Activated CD4-positive, alpha-beta T cell treated with anti-CD3 and anti-CD28 coated beads for 4 hours (primary cell): ENCODE data around the gene NMT1.
"Not testable (repeated sequence)": the region's sequence is repeated elsewhere in the genome, so short reads cannot be mapped to it uniquely, and the experiment has no call there.

Source experiments
- DNase-seq, 2 donors: peaks; one replicate each; pipeline ENCODE4 v3.0.0-alpha.2; 2020

The NMT1 gene

DNA sequence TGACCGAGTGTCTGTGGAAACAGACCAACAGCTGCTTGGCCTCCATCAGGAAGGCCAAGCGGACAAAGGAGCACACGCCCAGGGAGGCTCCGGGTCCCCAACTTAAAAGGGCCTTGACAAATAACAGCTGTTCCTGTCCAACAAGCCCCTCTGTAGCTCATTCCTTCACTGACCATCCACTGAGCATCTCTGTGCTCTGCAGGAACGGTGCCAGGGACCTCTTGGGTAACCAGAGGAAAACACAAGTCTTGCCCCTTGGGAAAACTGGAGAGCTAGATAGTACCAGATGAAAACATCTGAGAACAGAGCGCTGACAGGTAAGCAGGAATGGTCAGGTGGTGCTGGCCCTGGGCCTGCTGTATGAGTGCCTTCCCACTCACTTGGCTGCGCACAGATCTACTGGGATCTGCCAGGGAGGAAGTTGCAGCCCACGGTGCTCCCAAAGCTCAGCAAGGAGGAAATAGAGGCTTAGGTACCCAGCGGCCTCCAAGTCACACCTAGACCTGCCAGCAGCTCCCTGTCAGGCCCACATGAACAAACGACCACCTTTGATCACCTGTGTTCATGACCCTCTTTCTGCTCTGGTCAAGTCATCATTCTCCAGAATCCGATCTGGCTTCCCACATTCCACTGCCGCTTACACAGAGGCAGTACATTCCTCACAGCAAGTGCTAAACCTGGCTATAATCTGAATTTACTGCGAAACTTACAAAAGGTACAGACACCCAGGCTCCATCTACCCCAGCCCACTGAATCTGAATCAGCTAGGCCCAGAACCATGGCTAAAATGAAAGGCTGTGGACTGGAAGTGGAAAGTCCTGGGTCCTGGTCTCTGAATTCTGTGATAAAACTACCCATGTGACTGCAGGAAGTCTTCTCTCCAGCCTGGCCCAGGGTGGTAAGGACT, 22.1 kb upstream of the NMT1 start:
- DNase-seq = no peak

DNA sequence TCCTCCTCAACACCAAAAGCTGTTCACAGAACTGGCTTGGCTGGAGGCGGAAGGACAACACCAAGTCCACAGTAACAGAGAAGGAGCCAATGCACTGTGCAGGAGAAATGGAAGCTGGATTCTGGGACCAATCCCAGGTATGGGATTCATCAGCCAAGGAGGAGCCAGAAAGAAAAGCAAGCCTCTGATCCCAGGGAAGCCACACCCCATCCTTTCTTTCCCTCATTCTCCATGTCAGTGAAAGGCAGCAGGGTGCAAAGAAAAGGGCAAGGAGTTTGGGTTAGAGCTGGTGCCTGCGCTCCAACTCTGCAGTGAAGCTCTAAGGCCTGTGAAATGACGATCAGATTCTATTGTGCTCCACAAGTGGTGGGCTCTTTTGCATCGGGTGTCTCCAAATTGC, 20.7 kb upstream of the NMT1 start:
- no peak for DNase-seq

DNA sequence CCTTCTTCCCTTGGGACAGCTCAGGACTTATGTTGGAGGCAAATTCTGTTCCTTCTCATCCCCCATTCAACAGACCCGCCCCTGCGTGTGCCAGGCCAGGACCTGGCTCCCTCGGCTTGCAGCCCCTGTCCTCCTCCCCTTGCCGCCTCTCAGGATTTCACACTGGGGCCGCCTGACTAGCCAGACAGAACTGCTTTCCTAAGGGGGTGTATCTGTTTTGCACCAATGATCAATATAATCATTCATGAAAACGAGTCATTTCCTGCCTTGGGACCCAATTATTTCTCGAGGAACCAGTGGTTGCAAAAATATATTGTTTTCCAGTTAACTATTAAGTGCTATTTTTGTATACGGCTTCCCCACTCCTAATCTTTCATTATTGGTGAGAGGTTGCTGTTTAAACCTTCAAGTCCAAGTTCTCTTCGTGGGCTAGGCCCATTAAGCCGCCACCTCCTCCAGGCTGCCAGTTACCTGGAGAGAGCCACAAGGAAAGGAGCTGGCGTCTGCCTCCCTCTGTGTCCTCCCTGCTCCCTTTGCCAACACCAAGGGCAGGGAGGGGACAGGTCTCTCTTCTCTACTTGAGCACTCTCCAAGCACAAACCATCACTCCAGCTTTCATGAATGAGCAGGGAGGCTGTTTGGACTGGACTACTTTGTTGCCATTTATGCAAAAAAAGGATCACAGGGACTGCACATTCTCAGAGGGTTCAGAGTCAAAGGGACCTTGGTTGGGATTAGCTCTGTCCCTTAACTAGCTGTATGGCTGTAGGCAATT, 18.6 kb upstream of the NMT1 start:
- no peak for DNase-seq

DNA sequence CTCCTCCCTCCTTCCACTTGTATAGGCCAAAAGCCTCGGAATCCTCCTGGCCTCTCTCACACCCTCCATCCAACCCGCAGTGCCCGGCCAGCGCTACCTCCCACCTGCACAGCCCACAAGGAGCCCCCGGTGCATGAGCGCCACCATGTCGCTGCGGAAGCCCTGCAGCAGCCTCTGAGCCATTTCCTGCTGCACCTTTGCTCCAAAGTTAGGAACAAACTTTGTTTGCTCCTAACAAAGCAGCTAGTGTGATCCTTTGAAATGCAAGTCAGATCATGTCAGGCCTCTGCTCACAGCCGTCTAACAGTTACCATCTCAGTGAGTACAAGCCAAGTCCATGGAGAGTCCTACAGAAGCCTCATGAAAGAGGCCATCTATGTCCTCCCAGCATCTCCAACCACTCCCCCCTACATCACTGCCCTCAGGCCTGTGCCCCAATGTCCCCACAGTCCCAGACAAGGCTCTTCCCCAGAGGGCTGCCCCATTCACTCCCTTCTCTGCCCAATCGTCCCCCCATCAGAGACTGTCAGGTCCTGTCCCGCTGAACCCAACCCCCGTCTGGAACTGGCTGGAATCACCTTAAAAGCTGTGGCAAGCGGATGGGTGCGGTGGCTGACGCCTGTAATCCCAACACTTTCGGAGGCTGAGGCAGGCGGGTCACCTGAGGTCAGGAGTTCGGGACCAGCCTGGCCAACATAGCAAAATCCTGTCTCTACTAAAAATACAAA, 17.1 kb upstream of the NMT1 start:
- DNase-seq = no peak

DNA sequence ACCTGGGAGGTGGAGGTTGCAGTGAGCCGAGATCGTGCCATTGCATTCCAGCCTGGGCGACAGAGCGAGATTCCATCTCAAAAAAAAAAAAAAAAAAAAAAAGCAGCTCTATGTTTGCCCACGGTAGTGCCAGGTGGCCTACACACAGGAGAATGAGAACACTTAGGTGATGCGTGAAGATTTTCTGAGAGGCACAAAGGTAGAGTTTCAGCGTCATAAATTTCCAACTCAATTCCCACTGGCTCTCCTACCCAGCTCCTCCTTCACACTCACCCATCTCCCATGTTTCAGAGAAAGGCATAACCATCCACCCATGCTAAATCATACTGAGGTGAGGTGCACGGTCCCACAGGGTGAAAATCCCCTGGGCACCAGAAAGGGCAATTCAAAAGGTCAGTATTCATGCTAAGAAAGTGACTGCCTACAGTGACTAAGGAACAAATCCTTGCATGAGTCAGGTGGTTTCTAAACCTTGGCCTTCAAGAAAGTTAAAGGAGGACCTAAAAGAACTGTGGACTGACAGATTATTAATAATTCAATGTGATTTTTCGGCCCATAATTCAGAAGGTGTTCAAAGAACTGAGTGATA, 14.5 kb upstream of the NMT1 start:
- DNase-seq = no peak

DNA sequence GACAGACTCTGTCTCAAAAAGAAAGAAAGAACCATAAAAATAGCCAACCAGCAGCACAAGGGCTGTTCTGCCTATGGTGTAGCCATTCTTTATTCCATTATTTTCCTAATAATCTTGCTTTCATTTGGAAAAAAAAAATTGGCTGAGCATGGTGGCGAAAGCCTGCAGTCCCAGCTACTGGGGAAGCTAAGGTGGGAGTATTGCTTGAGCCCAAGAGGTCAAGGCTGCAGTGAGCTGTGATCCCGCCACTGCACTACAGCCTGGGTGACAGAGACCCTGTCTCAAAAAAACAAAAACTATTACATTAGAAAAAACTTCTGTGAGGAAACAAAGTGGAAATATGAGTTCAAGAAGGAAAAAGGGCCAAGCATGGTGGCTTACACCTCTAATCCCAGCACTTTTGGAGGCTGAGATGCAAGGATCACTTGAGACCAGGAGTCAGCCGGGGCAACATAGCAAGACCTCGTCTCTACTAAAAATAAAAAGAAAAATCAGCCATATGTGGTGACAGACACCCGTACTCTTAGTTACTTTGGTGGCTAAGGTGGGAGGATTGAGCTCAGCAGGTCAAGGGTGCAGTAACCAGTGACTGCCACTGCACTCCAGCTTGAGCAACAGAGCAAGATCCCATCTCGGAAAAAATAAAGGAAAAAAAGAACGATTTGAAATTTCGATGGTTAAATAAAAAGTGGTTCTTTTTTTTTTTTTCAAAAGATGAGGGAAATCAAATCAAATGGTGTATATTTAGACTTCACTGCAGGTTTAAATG, 12.1 kb upstream of the NMT1 start:
- no peak for DNase-seq

DNA sequence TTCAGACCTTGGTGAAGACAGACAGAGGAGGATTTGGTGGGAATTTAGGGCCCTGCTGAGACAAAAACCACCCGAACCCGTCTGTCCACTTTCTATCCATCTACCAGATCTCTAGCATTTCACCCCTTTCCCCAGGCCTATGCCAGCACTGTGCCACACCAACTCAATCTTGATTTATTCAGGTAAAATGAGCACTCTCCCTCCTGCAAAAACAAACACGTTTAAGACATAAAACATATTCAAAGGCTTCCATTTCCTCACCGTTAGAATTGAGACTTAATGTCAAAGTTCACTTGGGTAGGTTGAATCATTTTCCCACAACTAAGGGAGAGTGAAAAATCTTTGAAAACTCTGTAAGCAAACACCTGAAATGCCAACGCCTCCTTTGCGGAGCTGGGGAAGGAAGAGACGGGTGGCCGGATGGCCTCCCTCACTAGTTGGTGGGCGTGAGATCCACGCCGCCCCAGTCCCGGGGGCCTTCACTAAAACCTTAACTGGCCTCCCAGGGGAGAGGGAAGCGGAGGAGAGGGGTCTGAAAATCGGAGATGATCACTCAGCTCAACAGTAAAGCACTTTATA, 10.5 kb upstream of the NMT1 start:
- peak; percentile 44 to 49 for DNase-seq

DNA sequence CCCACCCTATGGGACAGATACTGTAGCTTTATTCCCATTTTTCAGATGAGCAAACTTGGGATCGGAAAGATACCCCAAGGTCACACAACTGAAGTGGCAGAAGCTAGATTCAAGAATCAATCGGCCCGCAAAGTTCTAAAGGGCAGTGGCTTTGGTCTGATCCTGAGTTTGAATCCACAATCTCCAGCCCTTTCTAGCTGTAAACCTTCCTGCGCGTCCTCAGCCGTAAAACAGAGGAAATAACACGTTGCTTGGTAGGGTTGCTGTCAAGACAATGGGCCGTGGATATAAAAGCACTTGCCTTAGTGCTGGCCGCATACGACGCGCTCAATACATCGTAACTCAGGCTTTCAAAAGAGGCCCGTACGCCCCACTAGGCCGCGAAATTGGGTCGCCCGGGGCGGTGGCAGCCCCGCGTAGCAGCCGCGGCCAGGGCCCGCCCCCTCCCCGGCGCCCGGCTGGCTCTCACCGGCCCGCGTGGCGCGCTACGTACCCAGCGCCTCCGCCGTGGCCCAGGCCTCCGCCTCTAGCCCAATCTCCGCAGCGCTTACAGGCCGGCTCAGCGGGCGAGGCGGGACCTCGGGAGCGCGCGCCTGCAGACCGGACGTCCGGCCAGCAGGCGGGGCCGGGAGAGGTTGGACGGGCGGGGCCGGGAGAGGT, 9.9 kb upstream of the NMT1 start, which contains the start of gene DCAKD:
Gene DCAKD (minus strand): TSS at position 573 of the 660 bp plus-strand sequence. CDS start 16,747 bp downstream, outside the sequence.
- DNase-seq = peak; percentile 76 to 89

DNA sequence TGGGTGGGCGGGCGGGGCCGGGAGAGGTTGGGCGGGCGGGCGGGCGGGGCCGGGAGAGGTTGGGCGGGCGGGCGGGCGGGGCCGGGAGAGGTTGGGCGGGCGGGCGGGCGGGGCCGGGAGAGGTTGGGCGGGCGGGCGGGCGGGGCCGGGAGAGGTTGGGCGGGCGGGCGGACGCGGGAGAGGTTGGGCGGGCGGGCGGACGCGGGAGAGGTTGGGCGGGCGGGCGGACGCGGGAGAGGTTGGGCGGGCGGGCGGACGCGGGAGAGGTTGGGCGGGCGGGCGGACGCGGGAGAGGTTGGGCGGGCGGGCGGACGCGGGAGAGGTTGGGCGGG, 9.4 kb upstream of the NMT1 start:
- DNase-seq = not testable (repeated sequence)

DNA sequence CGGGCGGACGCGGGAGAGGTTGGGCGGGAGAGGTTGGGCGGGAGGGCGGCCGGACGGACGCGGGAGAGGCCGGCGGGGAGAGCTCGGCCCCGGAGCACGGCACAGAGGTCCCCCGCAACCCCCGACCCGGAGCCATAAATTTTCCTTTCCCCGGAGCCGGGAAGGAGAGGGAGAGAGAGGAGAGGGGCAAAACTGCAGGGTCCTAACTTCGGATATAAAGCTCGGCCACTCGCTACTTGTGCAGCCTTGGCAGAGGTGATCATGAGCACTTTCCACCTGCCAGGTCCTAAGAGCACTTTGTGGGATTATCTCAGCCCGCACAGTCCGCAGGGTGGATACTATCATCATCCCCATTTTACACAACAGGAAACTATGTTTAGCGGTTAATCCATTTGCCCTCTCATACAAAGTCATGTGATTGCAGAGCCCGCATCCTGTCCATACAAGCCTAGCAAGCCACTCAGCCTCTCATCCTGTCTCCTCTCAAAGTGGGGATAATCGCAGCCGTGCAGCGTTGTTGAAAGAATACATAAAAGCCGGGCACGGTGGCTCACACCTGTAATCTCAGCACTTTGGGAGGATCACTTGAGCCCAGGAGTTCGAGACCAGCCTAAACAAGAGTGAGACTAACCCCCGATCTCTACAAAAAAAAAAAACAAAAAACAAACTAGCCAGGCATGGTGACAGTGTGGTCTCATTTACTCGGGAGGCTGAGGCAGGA, 8.9 kb upstream of the NMT1 start:
- DNase-seq = peak; percentile 11 to 19

DNA sequence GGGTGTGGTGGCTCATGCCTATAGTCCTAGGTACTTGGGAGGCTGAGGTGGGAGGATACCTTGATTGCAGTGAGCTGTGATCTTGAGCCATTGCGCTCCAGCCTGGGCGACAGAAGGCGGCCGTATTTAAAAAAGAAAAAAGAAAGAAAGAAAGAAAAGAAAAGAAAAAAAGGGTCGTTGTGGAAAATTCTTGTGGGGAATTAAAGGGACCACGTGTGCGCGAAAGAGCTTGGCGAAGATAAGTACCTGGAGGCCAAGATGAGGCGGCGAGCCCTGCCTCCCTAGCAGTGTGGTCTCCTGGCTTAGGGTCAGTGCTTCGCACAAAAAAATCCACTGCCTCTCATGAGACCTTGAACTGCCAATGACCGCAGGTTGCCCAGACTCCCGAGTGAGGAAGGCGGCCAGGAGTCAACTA, 728 bp upstream of the NMT1 start:
- DNase-seq = no peak

DNA sequence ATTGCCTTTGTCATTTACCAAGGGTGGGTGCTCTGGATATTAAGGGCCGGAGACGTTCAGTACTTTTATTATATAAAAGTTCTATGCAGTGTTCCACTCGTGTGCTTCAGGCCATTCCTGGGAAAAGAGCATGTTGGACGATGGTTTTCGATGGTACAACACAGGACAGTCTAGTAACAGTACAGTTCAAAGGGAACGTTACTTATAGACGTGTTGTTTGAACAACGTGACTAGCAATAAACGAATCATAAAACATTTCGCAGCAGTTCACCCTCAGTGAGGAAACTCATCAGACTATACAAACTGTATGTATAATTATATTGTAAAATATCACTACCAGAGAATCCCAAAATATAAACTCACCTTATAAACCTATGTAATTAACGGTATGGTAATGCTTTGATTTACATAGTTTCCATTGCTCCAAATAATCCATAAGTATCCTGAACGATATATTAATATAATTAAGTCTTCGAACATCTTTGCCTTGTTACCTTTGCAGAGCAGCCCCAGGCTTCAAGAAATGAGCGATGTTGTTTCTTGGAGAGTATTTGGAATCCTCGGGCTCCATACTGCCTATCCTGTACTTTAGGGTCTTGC, 589 bp downstream of the NMT1 start:
- no peak for DNase-seq

DNA sequence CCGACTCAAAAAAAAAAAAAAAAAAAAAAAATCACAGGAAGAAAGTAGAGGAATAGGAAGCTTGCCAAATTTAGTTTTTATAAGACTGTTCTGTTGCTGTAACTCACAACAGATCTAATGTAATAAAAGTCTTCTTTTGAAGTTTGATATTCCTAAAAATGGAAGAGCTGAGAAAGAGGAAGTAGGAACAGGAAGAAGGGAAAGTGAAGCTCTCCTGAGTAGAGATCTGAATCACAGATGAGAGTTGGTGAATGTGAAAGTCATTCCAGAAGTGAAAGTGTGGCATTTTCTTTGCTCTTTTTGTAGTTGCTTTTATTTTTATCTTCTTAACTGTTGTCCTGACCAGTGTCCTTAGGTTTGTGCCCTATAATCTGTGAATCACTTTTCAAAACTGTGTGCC, 2.1 kb downstream of the NMT1 start:
- DNase-seq = no peak

DNA sequence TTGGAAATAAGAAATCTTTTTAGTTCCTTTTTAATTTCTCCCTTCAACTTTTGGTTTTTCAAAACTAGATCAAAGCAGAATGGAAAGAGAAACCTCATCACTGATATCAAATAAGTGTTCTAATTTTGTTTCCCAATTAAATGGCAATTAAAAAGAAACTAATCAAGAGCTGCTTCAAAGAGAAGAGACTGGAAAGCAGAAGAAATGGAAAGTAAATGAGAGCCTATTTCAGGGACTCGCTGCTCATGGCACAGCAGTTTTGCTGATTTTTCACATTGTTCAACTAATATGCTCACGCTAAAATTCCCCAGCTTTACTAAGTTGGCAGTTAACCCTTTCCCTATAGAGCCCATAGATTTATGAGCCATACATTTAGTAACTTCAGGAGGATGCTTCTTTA, 6.5 kb downstream of the NMT1 start:
- no peak for DNase-seq

DNA sequence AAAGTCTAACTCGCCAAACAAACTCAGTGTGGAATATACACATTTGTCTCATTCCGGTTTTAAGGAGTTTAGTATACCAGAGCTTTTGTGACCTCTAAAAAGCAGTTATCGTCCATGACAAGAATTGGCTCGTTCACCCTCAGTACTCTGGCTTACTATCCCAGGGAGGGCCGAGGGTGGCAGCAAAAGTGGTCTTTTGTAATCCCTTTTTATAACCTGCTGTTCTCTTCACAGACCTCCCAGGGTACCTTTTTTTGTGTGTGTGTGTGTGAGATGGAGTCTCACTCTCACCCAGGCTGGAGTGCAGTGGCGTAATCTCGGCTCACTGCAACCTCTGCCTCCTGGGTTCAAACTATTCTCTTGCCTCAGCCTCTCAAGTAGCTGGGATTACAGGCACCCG, 8.9 kb downstream of the NMT1 start:
- no peak for DNase-seq

DNA sequence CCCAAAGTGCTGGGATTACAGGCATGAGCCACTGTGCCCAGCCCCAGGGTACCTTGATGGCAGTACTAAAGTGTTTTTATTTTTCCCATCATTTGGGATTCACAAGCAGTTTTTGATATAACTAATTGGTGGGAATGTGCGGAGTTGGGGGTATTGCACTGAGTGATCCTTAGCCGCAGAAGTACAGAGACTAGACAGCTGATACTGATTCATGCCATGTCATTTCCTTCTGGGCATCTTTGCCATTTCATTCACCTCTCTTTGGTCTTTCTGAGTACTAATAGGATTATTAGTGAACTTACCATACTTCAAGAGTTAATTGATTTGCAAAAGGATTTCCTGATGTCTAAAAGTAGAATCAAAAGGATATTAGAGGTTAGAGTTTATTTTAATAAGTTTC, 9.7 kb downstream of the NMT1 start:
- no peak for DNase-seq

DNA sequence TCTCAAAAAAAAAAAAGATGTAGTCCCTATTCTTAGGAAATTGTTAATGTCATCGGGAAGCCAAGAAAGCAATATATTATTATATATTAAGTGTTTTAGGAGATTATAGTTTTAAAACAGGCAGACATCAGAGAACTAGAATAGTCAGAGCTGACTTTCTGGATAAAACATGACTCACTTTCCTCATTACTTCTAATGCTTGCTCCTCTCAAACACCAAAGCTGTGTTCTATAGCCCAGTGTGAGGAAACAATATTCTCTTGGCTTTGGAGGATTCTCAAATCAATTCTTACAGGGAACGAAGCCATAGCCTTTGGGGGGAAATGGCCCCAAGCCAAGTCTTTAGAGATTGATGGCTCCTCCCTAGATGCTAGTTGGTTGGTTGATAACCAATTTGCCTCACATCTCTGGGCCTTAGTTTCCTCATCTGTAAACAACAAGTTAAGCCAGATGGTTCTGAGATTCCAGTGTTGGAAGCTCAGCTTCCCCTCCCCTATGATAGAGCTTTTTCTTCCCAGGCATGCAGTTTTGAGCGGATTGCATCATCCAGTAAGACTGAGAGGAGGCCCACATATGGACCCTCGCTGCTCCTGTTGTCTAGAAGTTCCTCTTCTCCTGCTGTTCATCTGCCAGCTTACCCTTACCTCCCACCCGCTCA, 12.4 kb downstream of the NMT1 start:
- no peak for DNase-seq

DNA sequence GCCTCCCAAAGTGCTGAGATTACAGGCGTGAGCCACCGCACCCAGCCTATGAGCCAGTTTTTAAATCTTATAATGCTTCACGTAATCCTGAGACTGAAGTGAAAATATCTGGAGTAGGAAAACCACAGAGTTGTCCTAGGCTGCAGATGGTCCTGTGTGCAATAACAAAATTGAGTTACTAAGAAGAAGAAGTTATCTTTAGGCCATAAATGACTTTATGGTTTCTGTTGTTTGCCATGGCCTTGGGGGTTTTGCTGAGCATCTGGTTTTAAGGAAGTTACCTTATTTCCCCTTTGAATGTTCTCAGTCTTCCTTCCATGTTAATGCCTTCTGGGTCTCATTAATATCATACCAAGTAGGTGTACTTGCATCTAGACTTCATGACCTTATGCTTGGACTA, 16.5 kb downstream of the NMT1 start:
- DNase-seq = no peak

DNA sequence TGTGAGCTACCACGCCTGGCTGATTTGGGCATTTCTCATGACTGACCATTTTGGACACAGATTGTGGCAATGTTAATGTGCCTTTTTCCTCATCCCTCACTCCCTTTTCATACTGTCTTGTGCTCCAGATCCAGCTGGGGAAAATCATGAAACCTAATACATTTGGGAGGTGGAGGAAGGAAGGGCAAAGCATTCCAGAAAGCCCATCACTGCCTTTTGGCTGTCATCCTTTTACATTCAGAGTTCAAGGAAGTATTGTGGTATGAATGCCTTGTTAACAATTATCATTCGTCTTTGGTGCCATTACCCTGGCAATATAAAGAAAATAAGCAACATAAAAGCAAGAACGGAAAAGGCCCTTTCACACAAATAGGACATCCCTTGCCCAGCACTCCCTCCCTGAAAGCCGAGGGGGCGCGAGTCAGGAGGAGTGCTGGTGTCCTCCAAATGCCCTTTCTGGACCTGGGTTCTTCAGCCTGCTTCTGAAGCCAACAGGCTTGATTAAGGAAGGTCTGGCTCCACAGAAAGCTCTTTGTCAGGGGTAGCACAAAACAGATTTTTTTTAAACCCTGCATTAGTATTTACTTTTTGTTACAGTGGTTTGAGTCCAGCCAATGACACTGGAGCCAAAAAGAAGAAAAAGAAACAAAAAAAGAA, 20.1 kb downstream of the NMT1 start:
- no peak for DNase-seq
